ENCODE results near the gene MYCBPAP.
"Not testable (repeated sequence)": the region's sequence is repeated elsewhere in the genome, so short reads cannot be mapped to it uniquely, and the experiment has no call there.

Gene MYCBPAP

GRCh38 chr17:50467855-50468303 lies 40.4 kb upstream of the MYCBPAP start:
- peaks cover 30% of the 10 kb centered on the region for H3K36me3 Mint-ChIP-seq
- ATAC-seq = no peak
- H3K9me3 Mint-ChIP-seq = no peaks in the 10 kb centered on the region
- peak overlapping the region; percentile 83 for H3K27ac Mint-ChIP-seq
- H3K4me3 Mint-ChIP-seq = peak overlapping the region; percentile 58
- peaks cover 47% of the 10 kb centered on the region for H3K4me1 Mint-ChIP-seq
- peaks cover 15% of the 10 kb centered on the region for H3K27me3 Mint-ChIP-seq

- Mint-ChIP-seq H3K36me3 (peaks cover 30% of the 10 kb centered on the region), H3K9me3 (no peaks in the 10 kb centered on the region), H3K27ac (peak within 1 kb of the TSS; percentile 83), H3K4me3 (peak within 1 kb of the TSS; percentile 58), H3K27me3 (peaks cover 15% of the 10 kb centered on the region), H3K4me1 (peaks cover 47% of the 10 kb centered on the region)
- ATAC-seq = peak; percentile 40
These were observed 39.7 kb upstream of the MYCBPAP start, which contains the start of gene CHAD for GRCh38 chr17:50468304-50469207. CHAD (minus strand) TSS chr17:50468880; CDS start chr17:50468813, 67 bp downstream.

GRCh38 chr17:50469208-50469605 lies 39.0 kb upstream of the MYCBPAP start:
- H3K9me3 Mint-ChIP-seq = no peaks in the 10 kb centered on the region
- H3K36me3 Mint-ChIP-seq = peaks cover 26% of the 10 kb centered on the region
- peak overlapping the region; percentile 36 for H3K4me3 Mint-ChIP-seq
- H3K27me3 Mint-ChIP-seq = peaks cover 15% of the 10 kb centered on the region
- no peak for ATAC-seq
- H3K4me1 Mint-ChIP-seq = peaks cover 43% of the 10 kb centered on the region
- H3K27ac Mint-ChIP-seq = no peak overlapping the region

- Mint-ChIP-seq H3K36me3 (peaks cover 20% of the 10 kb centered on the region), H3K27me3 (peaks cover 15% of the 10 kb centered on the region), H3K9me3 (no peaks in the 10 kb centered on the region), H3K4me1 (peaks cover 38% of the 10 kb centered on the region), H3K4me3 (peak overlapping the region; percentile 22), H3K27ac (peak overlapping the region; percentile 39)
- no peak for ATAC-seq
These were observed 38.5 kb upstream of the MYCBPAP start for GRCh38 chr17:50469671-50470305.

- H3K9me3 Mint-ChIP-seq = no peaks in the 10 kb centered on the region
- peaks cover 15% of the 10 kb centered on the region for H3K27me3 Mint-ChIP-seq
- H3K4me3 Mint-ChIP-seq = peak overlapping the region; percentile 22
- ATAC-seq = no peak
- H3K4me1 Mint-ChIP-seq = peaks cover 31% of the 10 kb centered on the region
- peaks cover 14% of the 10 kb centered on the region for H3K36me3 Mint-ChIP-seq
- peak overlapping the region; percentile 39 for H3K27ac Mint-ChIP-seq
These were observed 37.8 kb upstream of the MYCBPAP start for GRCh38 chr17:50470426-50470825.

- H3K27me3 Mint-ChIP-seq = peaks cover 15% of the 10 kb centered on the region
- H3K4me1 Mint-ChIP-seq = peaks cover 23% of the 10 kb centered on the region
- peak overlapping the region; percentile 39 for H3K27ac Mint-ChIP-seq
- peaks cover 11% of the 10 kb centered on the region for H3K36me3 Mint-ChIP-seq
- no peaks in the 10 kb centered on the region for H3K9me3 Mint-ChIP-seq
- no peak overlapping the region for H3K4me3 Mint-ChIP-seq
- ATAC-seq = no peak
These were observed 37.0 kb upstream of the MYCBPAP start for GRCh38 chr17:50471009-50471905.

GRCh38 chr17:50472286-50472685 lies 36.0 kb upstream of the MYCBPAP start:
- Mint-ChIP-seq H3K4me3 (no peak overlapping the region), H3K27me3 (peaks cover 14% of the 10 kb centered on the region), H3K4me1 (peaks cover 13% of the 10 kb centered on the region), H3K9me3 (no peaks in the 10 kb centered on the region), H3K27ac (no peak overlapping the region), H3K36me3 (peaks cover 11% of the 10 kb centered on the region)
- no peak for ATAC-seq

- H3K27ac Mint-ChIP-seq, H3K4me1 Mint-ChIP-seq, ATAC-seq, H3K9me3 Mint-ChIP-seq, H3K27me3 Mint-ChIP-seq, H3K4me3 Mint-ChIP-seq: not testable (repeated sequence)
- H3K36me3 Mint-ChIP-seq = peaks cover 11% of the 10 kb centered on the region
These were observed 35.5 kb upstream of the MYCBPAP start for GRCh38 chr17:50472761-50473161.

GRCh38 chr17:50473901-50474300 lies 34.3 kb upstream of the MYCBPAP start:
- Mint-ChIP-seq H3K27me3 (no peaks in the 10 kb centered on the region), H3K4me1 (peaks cover 8% of the 10 kb centered on the region), H3K9me3 (no peaks in the 10 kb centered on the region), H3K36me3 (peaks cover 11% of the 10 kb centered on the region), H3K4me3 (no peak overlapping the region), H3K27ac (no peak overlapping the region)
- ATAC-seq = no peak

GRCh38 chr17:50474523-50474922 lies 33.7 kb upstream of the MYCBPAP start:
- Mint-ChIP-seq H3K27me3 (no peaks in the 10 kb centered on the region), H3K36me3 (peaks cover 11% of the 10 kb centered on the region), H3K9me3 (no peaks in the 10 kb centered on the region), H3K4me1 (peaks cover 11% of the 10 kb centered on the region), H3K27ac (no peak overlapping the region), H3K4me3 (no peak overlapping the region)
- no peak for ATAC-seq

GRCh38 chr17:50475362-50475761 lies 32.9 kb upstream of the MYCBPAP start:
- Mint-ChIP-seq H3K4me1 (peaks cover 20% of the 10 kb centered on the region), H3K27me3 (no peaks in the 10 kb centered on the region), H3K9me3 (no peaks in the 10 kb centered on the region), H3K27ac (no peak overlapping the region), H3K36me3 (peaks cover 11% of the 10 kb centered on the region), H3K4me3 (no peak overlapping the region)
- no peak for ATAC-seq

- H3K4me3 Mint-ChIP-seq, ATAC-seq, H3K9me3 Mint-ChIP-seq, H3K27me3 Mint-ChIP-seq, H3K27ac Mint-ChIP-seq: not testable (repeated sequence)
- H3K4me1 Mint-ChIP-seq = peaks cover 22% of the 10 kb centered on the region
- peaks cover 11% of the 10 kb centered on the region for H3K36me3 Mint-ChIP-seq
These were observed 32.3 kb upstream of the MYCBPAP start for GRCh38 chr17:50475775-50476544.

GRCh38 chr17:50476545-50477315 lies 31.5 kb upstream of the MYCBPAP start:
- H3K27me3 Mint-ChIP-seq = no peaks in the 10 kb centered on the region
- H3K9me3 Mint-ChIP-seq = no peaks in the 10 kb centered on the region
- H3K27ac Mint-ChIP-seq = no peak overlapping the region
- peaks cover 22% of the 10 kb centered on the region for H3K4me1 Mint-ChIP-seq
- no peak overlapping the region for H3K4me3 Mint-ChIP-seq
- no peak for ATAC-seq
- H3K36me3 Mint-ChIP-seq = peaks cover 9% of the 10 kb centered on the region

- Mint-ChIP-seq H3K27me3 (no peaks in the 10 kb centered on the region), H3K4me3 (peak overlapping the region; percentile 75), H3K27ac (peak overlapping the region; percentile 91), H3K9me3 (no peaks in the 10 kb centered on the region), H3K36me3 (peaks cover 5% of the 10 kb centered on the region), H3K4me1 (peaks cover 33% of the 10 kb centered on the region)
- no peak for ATAC-seq
These were observed 30.3 kb upstream of the MYCBPAP start for GRCh38 chr17:50477976-50478375.

Data from stimulated activated memory B cell treated with anti-CD40 and anti-IgM and Interleukin-4, amounts not matched to agents 10 μg/mL and 1 μg/mL and 100 μg/mL, for 72 hours (primary cell).